Stimulated activated CD8-positive, alpha-beta memory T cell treated with anti-CD3 and anti-CD28 coated beads, Interleukin-7, amount 100 ng/mL, for 48 hours (primary cell): Measurements from ENCODE around the gene OR8D4.
"Not testable (repeated sequence)": the region's sequence is repeated elsewhere in the genome, so short reads cannot be mapped to it uniquely, and the experiment has no call there.

Experiments
- DNase-seq, 2 donors: peaks; one replicate each; pipeline ENCODE4 v3.0.0-alpha.2; 2020; ENCODE audit warnings: low read depth in 1 of 2; ENCODE audit errors: extremely low read depth in 1 of 2

The OR8D4 gene

GRCh38 chr11:123901867-123902266 lies at the start of gene OR8D4:
TSS of gene OR8D4 (plus strand) at chr11:123902167. CDS start at chr11:123906432, 4,265 bp downstream.
- no peak for DNase-seq

GRCh38 chr11:123852321-123852720 lies 49.6 kb upstream of the OR8D4 start:
- no peak for DNase-seq

- no peak for DNase-seq
Observed at GRCh38 chr11:123853038-123853437, 48.9 kb upstream of the OR8D4 start.

- no peak for DNase-seq
Observed at GRCh38 chr11:123856444-123856843, 45.5 kb upstream of the OR8D4 start.

- DNase-seq = no peak
Observed at GRCh38 chr11:123859731-123860130, 42.2 kb upstream of the OR8D4 start.

- DNase-seq = not testable (repeated sequence)
Observed at GRCh38 chr11:123865293-123865692, 36.7 kb upstream of the OR8D4 start.

GRCh38 chr11:123867795-123868194 lies 34.2 kb upstream of the OR8D4 start:
- not testable (repeated sequence) for DNase-seq

GRCh38 chr11:123880912-123881311 lies 21.1 kb upstream of the OR8D4 start:
- no peak for DNase-seq

GRCh38 chr11:123885570-123885969 lies 16.4 kb upstream of the OR8D4 start, which contains the start of gene TMEM225:
TSS of gene TMEM225 (minus strand) at chr11:123885670. CDS start at chr11:123885425, 245 bp downstream.
- no peak for DNase-seq

GRCh38 chr11:123892031-123892430 lies 9.9 kb upstream of the OR8D4 start:
- DNase-seq = no peak

- no peak for DNase-seq
Observed at GRCh38 chr11:123899792-123900191, 2.2 kb upstream of the OR8D4 start.

GRCh38 chr11:123903932-123904331 lies 2.0 kb downstream of the OR8D4 start:
- DNase-seq = no peak

GRCh38 chr11:123904932-123905331 lies 3.0 kb downstream of the OR8D4 start:
- no peak for DNase-seq

- no peak for DNase-seq
Observed at GRCh38 chr11:123905826-123906225, 3.9 kb downstream of the OR8D4 start.

GRCh38 chr11:123920943-123921342 lies 19.0 kb downstream of the OR8D4 start:
- DNase-seq = no peak

- DNase-seq = no peak
Observed at GRCh38 chr11:123924027-123924426, 22.1 kb downstream of the OR8D4 start.

- no peak for DNase-seq
Observed at GRCh38 chr11:123939317-123939716, 37.4 kb downstream of the OR8D4 start, which contains the start of gene OR4D5. TSS of gene OR4D5 (plus strand) at chr11:123939617. CDS start at chr11:123939617, 0 bp downstream.

GRCh38 chr11:123942413-123942812 lies 40.4 kb downstream of the OR8D4 start:
- DNase-seq = no peak

GRCh38 chr11:123943738-123944137 lies 41.8 kb downstream of the OR8D4 start, which contains the start of gene OR6T1:
TSS of gene OR6T1 (minus strand) at chr11:123943838. CDS start at chr11:123943838, 0 bp downstream.
- no peak for DNase-seq

GRCh38 chr11:123945132-123945531 lies 43.2 kb downstream of the OR8D4 start:
- no peak for DNase-seq

- no peak for DNase-seq
Observed at GRCh38 chr11:123956752-123957151, 54.8 kb downstream of the OR8D4 start.
